K562 (cell line): ENCODE measurements around the gene PGAP2. TPM values are rescaled to one million over a fixed set of nuclear protein-coding genes. Genes with fewer than 3 reads are reported as not detected.

Experiments
- ATAC-seq: fragments of 200-7000 bp; cut with Tn5 transposase; 3 replicates; pipeline ENCODE4 v1.9.1; 2020; ENCODE audit warnings: moderate library complexity
- BruUV-seq: library from RNA; stranded (reverse); fragments of 400-500 nt; replicated peaks from 2 replicates; lab custom pipeline; 2021; lab: Mats Ljungman, UMichigan
- CTCF ChIA-PET: fragments of 300-600 bp; formaldehyde crosslinking; extraction: SDS; loops from one replicate; lab custom pipeline; 2021; ENCODE audit warnings: low intra/inter-chr PET ratio; lab: Yijun Ruan, JAX
- POLR2A ChIA-PET: fragments of 300-600, 350-650 bp; sonication (Branson Sonifier 250); formaldehyde crosslinking; extraction: SDS; loops from one replicate; lab custom pipeline; 2021; ENCODE audit warnings: antibody characterized with exemption, inconsistent platforms; lab: Yijun Ruan, JAX
- DNase-seq, 4 experiments: peaks; one replicate each; pipeline versions ENCODE4 v3.0.0 to v3.0.0-alpha.2; 2011 to 2018; ENCODE audit warnings: low spot score in 3 of 4, mixed read lengths in 3 of 4; ENCODE audit errors: extremely low read depth in 1 of 4
- FAIRE-seq: peaks from 2 replicates; lab custom pipeline; 2011; peaks lifted over from hg19 to GRCh38; lab: Jason Lieb, UNC
- H2AFZ ChIP-seq: 2 replicates; pipeline ENCODE4 v1.6.0; 2011; ENCODE audit warnings: low read depth, low read length, control low read depth, inconsistent platforms
- H3K27ac ChIP-seq: fragments of 200-600 bp; 3 replicates; pipeline ENCODE4 v1.8.0; 2011; ENCODE audit warnings: low read depth, mild to moderate bottlenecking, control low read depth, inconsistent platforms, low read length, moderate library complexity, mixed read lengths; ENCODE audit errors: extremely low read depth
- H3K27me3 ChIP-seq, 2 experiments: fragments of 300-600 bp in 1 of 2; 2 replicates in 1 of 2; 3 replicates in 1 of 2; pipeline versions ENCODE4 v1.6.0 to v1.8.0; 2011; ENCODE audit warnings: inconsistent platforms in 2 of 2, low read length in 2 of 2, mild to moderate bottlenecking in 1 of 2, mixed read lengths in 1 of 2, moderate library complexity in 1 of 2; ENCODE audit not compliant: control insufficient read depth in 2 of 2, insufficient read depth in 2 of 2
- H3K36me3 ChIP-seq: fragments of 300-600 bp; 3 replicates; pipeline ENCODE4 v1.8.0; 2011; ENCODE audit warnings: mild to moderate bottlenecking, low read length, inconsistent platforms; ENCODE audit not compliant: control insufficient read depth, insufficient read depth
- H3K4me1 ChIP-seq, 2 experiments: fragments of 200-600 bp in 1 of 2; replicated peaks in 1 of 2; 2 replicates in 1 of 2; 3 replicates in 1 of 2; pipeline versions ENCODE4 v1.5.1 to v1.8.0; 2011; ENCODE audit warnings: inconsistent platforms in 2 of 2, low read length in 2 of 2, mild to moderate bottlenecking in 1 of 2, mixed read lengths in 1 of 2, moderate library complexity in 1 of 2; ENCODE audit not compliant: control insufficient read depth in 2 of 2, insufficient read depth in 2 of 2
- H3K4me2 ChIP-seq: 2 replicates; pipeline ENCODE4 v1.6.1; 2011; ENCODE audit warnings: low read length, control low read depth, inconsistent platforms, mixed read lengths; ENCODE audit not compliant: insufficient read depth
- H3K4me3 ChIP-seq: fragments of 200-600 bp; sonication (generic), shearing (Covaris generic); 2 replicates; pipeline ENCODE4 v1.5.1; 2016; ENCODE audit warnings: control low read depth, inconsistent platforms
- H3K79me2 ChIP-seq: fragments of 200-600 bp; 3 replicates; pipeline ENCODE4 v1.8.0; 2011; ENCODE audit warnings: low read length, inconsistent platforms; ENCODE audit not compliant: control insufficient read depth, insufficient read depth
- H3K9ac ChIP-seq, 2 experiments: 2 replicates each; pipeline versions ENCODE4 v1.6.0 to v1.6.1; 2011; ENCODE audit warnings: low read depth in 2 of 2, low read length in 2 of 2, control low read depth in 1 of 2, inconsistent platforms in 1 of 2, mild to moderate bottlenecking in 1 of 2, mixed read lengths in 1 of 2; ENCODE audit not compliant: insufficient read depth in 1 of 2
- H3K9me1 ChIP-seq: one replicate; pipeline ENCODE4 v1.6.0; 2011; ENCODE audit warnings: inconsistent platforms, mild to moderate bottlenecking, low read length, moderate library complexity; ENCODE audit not compliant: control insufficient read depth, insufficient read depth
- H3K9me3 ChIP-seq: replicated peaks from 2 replicates; pipeline ENCODE4 v1.5.1; 2011; ENCODE audit warnings: low read depth, low read length, inconsistent platforms; ENCODE audit not compliant: control insufficient read depth, insufficient read depth
- H4K20me1 ChIP-seq: replicated peaks from 2 replicates; pipeline ENCODE4 v1.6.1; 2011; ENCODE audit warnings: low read length, inconsistent platforms, mixed read lengths; ENCODE audit not compliant: control insufficient read depth, insufficient read depth
- ATF7 ChIP-seq: fragments of 450-650 bp; IDR thresholded peaks from 2 replicates; pipeline ENCODE4 v1.7.1; 2014; ENCODE audit warnings: mild to moderate bottlenecking, moderate library complexity
- CBX2 ChIP-seq: fragments of 200-600 bp; sonication (generic); IDR thresholded peaks from one replicate; pipeline ENCODE4 v1.6.1; 2012; ENCODE audit warnings: mild to moderate bottlenecking, low read length, inconsistent platforms; ENCODE audit not compliant: insufficient read depth, poor library complexity, severe bottlenecking
- EHMT2 ChIP-seq: fragments of 450-650 bp; IDR thresholded peaks from 2 replicates; pipeline ENCODE4 v1.6.1; 2018; ENCODE audit warnings: antibody characterized with exemption
- EP400 ChIP-seq: fragments of 450-650 bp; IDR thresholded peaks from 2 replicates; pipeline ENCODE4 v1.6.1; 2017; ENCODE audit warnings: antibody characterized with exemption, mild to moderate bottlenecking, moderate library complexity
- HNRNPK ChIP-seq: fragments of 200-400 bp; formaldehyde crosslinking; IDR thresholded peaks from one replicate; pipeline ENCODE4 v1.6.1; 2018; ENCODE audit warnings: mild to moderate bottlenecking, low read depth, low read length; ENCODE audit not compliant: poor library complexity, severe bottlenecking
- LCOR ChIP-seq: sonication (generic); formaldehyde crosslinking; IDR thresholded peaks from 2 replicates; pipeline ENCODE4 v1.8.0; 2022; ENCODE audit warnings: mild to moderate bottlenecking, missing genetic modification reagents
- MYC ChIP-seq, 2 experiments: fragments of 250-450 bp in 1 of 2; sonication (Bioruptor Pico) in 1 of 2; IDR thresholded peaks; 2 replicates each; pipeline versions ENCODE4 v1.5.1 to v1.6.1; 2012 to 2021; ENCODE audit warnings: low read depth in 2 of 2, borderline replicate concordance in 1 of 2, improper control_type of control experiment in 1 of 2, low read length in 1 of 2, mild to moderate bottlenecking in 1 of 2, moderate library complexity in 1 of 2
- NR2C2 ChIP-seq, 2 experiments: fragments of 200-800 bp in 1 of 2; sonication (Bioruptor generic) in 1 of 2; sonication (generic) in 1 of 2; formaldehyde crosslinking in 1 of 2; IDR thresholded peaks; 2 replicates each; pipeline versions ENCODE4 v1.6.1 to v1.8.0; 2016 to 2022; ENCODE audit warnings: mild to moderate bottlenecking in 1 of 2, missing compliant biosample characterization in 1 of 2, missing genetic modification characterization in 1 of 2, missing genetic modification reagents in 1 of 2
- RBM22 ChIP-seq: fragments of 200-400 bp; formaldehyde crosslinking; IDR thresholded peaks from 2 replicates; pipeline ENCODE4 v1.6.1; 2018; ENCODE audit warnings: low read length, low read depth; ENCODE audit not compliant: poor library complexity, severe bottlenecking
- SREBF2 ChIP-seq: sonication (generic); formaldehyde crosslinking; IDR thresholded peaks from 2 replicates; pipeline ENCODE4 v1.4.0; 2020; ENCODE audit warnings: mild to moderate bottlenecking, missing genetic modification reagents
- STAG1 ChIP-seq: sonication (generic); formaldehyde crosslinking; IDR thresholded peaks from 2 replicates; pipeline ENCODE4 v1.5.0; 2020; ENCODE audit warnings: missing genetic modification reagents, borderline replicate concordance
- TGIF2 ChIP-seq: sonication (generic); formaldehyde crosslinking; IDR thresholded peaks from 2 replicates; pipeline ENCODE4 v1.8.1; 2022; ENCODE audit warnings: mild to moderate bottlenecking, missing genetic modification reagents, moderate library complexity
- TRIM28 ChIP-seq: fragments of 450-650 bp; IDR thresholded peaks from 2 replicates; pipeline ENCODE4 v1.6.1; 2017
- ZNF589 ChIP-seq: fragments of 200-800 bp; sonication (Bioruptor generic); IDR thresholded peaks from 2 replicates; pipeline ENCODE4 v1.6.1; 2016; ENCODE audit warnings: low read depth, missing genetic modification characterization, missing compliant biosample characterization
- WGBS: fragments of 100-300 bp; shearing (Covaris generic); methylation state at CpG from one replicate; pipeline ENCODE4 v1.1.6; 2016; ENCODE audit warnings: low coverage, mixed read lengths; ENCODE audit not compliant: insufficient coverage; ENCODE audit errors: missing lambda C conversion rate; 5-methylcytosine and 5-hydroxymethylcytosine counted together
- in situ Hi-C: fragments of 300-500 bp; cut with MboI; formaldehyde crosslinking; loops from 4 replicates; pipeline ENCODE4 v1.15.0; 2018; ENCODE audit warnings: inconsistent platforms, mixed read lengths
- intact Hi-C: fragments of 100-400 bp; cut with micrococcal nuclease; formaldehyde crosslinking; loops from 2 replicates; pipeline ENCODE4 v1.14.2; 2022
- polyA plus RNA-seq, 8 experiments: library from polyadenylated mRNA; depleted of rRNA in 4 of 8; stranded (reverse) in 5 of 8; unstranded in 3 of 8; fragments of >200 nt; fragmentation: Nextera tagmentation in 2 of 8; fragmentation: Illumina TruSeq in 1 of 8; extraction: Ambion mirVana in 2 of 8; extraction: Trizol in 1 of 8; gene quantifications; 2 replicates each; pipeline versions ENCODE4 v1.2.1 to v1.2.3, GENCODE V29; 2011 to 2014; ENCODE audit warnings: inconsistent platforms in 1 of 8, missing spikeins in 1 of 8
- total RNA-seq, 7 experiments: library from RNA; depleted of rRNA in 6 of 7; stranded (reverse); fragments of >200 nt in 6 of 7; fragmentation: Illumina TruSeq in 2 of 7; extraction: Trizol in 2 of 7; gene quantifications; 2 replicates each; pipeline versions ENCODE4 v1.2.1 to v1.2.3, GENCODE V29; 2011 to 2021; ENCODE audit warnings: low replicate concordance in 1 of 7
- TF ChIP-seq, protein P1 (sequence below): fragments of 250-450 bp; sonication (Bioruptor Pico); IDR thresholded peaks from 2 replicates; pipeline ENCODE4 v1.4.0; 2020; ENCODE audit warnings: mild to moderate bottlenecking, moderate library complexity
- TF ChIP-seq, protein P2 (sequence below): fragments of 450-650 bp; formaldehyde crosslinking; IDR thresholded peaks from 2 replicates; pipeline ENCODE4 v1.4.0; 2020; ENCODE audit warnings: mild to moderate bottlenecking, moderate library complexity
- TF ChIP-seq, protein P3 (sequence below): sonication (generic); formaldehyde crosslinking; IDR thresholded peaks from 2 replicates; pipeline ENCODE4 v1.8.0; 2022; ENCODE audit warnings: missing genetic modification reagents, mild to moderate bottlenecking, moderate library complexity, borderline replicate concordance

The PGAP2 gene
- total and polyA plus RNA-seq, 9 of the 15 experiments (the other 6 are each of a cell fraction or from before 2014, with no cell fraction given) = 17.9 to 47.2 (median 33.7) TPM

DNA sequence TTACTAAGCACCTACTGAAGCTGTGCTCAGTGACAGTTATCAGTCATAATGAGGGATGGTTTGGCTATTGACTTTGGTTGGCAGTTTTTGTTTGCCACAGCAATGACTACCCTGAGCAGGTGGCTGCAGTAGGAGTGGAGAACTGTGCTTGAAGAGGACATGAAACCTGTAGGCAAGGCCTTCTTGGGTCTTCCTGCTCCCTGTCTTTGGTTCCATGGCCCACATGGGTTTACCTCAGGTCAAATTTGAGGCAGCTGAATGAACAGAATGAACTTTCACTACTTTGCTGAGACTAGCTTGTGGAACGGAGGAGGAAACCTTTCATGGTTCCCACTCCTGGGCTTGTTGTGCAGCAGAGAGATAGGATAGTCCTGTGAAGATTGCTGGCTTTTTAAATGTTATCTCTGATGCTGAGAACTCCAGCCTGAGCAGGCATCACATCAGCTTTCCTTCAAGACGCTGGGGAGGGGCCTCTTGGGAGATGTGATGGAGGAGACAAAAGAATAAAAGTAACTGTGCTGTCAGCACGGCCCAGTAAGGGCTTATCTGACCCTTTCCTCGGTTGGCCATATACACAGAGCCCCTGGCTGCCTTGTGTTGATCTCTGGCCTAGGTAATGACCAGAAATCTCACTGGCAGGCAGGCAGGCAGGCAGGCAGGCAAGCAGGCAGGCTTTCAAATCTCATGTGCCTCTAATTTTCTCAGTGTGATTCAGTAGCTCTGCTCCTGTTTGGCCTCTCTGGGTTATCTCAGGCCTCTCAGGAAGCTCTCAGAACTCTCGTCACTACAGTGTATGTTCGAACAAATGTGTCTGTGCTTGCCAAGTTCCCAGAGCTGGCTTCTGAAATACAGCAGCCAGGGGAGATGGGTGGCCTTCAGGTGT is 59.1 kb downstream of the PGAP2 start:
- Histone ChIP-seq H3K4me3 (no peak overlapping the region), H3K4me1 (peaks cover 44 to 74% of the 10 kb centered on the region in 2 experiments), H3K27me3 (no peaks in the 10 kb centered on the region), H3K9me3 (no peaks in the 10 kb centered on the region), H3K4me2 (peak overlapping the region; percentile 72), H2AFZ (no peak overlapping the region), H4K20me1 (no peaks in the 10 kb centered on the region), H3K79me2 (peaks cover 94% of the 10 kb centered on the region), H3K9me1 (no peaks in the 10 kb centered on the region), H3K27ac (peak overlapping the region; percentile 77), H3K9ac (peak overlapping the region; percentile 54 to 66; a peak in 2 of 4 replicates), H3K36me3 (no peaks in the 10 kb centered on the region)
- POLR2A ChIA-PET = interaction anchor here (0.6 to 4.9 kb wide), 16 partner anchors 9 to 279 kb away, joined by 3 to 34 read pairs (median 4); partner anchors contain the start of gene STIM1
- intact Hi-C loops (loop anchor here (1.0 to 2.0 kb wide), 2 partner anchors 11 to 17 kb away; no protein-coding TSS in a partner anchor), in situ Hi-C loops (no loop called here)
- 2% methylated on average over 6 of the region's 6 CpGs for WGBS
- CTCF ChIA-PET = no interaction called here
- peak; percentile 74 for ATAC-seq
- FAIRE-seq = peak; percentile 88
- DNase-seq = peak; percentile 56 to 94 (median 68)
- BruUV-seq = no TSS peak
- TF ChIP-seq ZNF589 (CRISPR knock-in tag) (no peak), LCOR (CRISPR knock-in tag) (peak; percentile 40), NR2C2 (CRISPR knock-in tag; IDR thresholded peaks at IDR 0.05) (no peak), NR2C2 (tag; IDR thresholded peaks at IDR 0.05) (no peak), RBM22 (no peak), TRIM28 (peak; percentile 89), SREBF2 (no peak), ATF7 (peak; percentile 70), EHMT2 (no peak), HNRNPK (no peak), STAG1 (CRISPR knock-in tag) (no peak), EP400 (peak; percentile 32), CBX2 (no peak), TGIF2 (CRISPR knock-in tag) (no peak), MYC (IDR thresholded peaks at IDR 0.05; ENCODE audit: low read depth, low read length) (peak; percentile 31; the same call in 1 of the 2 replicates), MYC (CRISPR knock-in tag; IDR thresholded peaks at IDR 0.05; ENCODE audit: borderline replicate concordance, low read depth) (no peak)
- TF ChIP-seq, protein P1, sequence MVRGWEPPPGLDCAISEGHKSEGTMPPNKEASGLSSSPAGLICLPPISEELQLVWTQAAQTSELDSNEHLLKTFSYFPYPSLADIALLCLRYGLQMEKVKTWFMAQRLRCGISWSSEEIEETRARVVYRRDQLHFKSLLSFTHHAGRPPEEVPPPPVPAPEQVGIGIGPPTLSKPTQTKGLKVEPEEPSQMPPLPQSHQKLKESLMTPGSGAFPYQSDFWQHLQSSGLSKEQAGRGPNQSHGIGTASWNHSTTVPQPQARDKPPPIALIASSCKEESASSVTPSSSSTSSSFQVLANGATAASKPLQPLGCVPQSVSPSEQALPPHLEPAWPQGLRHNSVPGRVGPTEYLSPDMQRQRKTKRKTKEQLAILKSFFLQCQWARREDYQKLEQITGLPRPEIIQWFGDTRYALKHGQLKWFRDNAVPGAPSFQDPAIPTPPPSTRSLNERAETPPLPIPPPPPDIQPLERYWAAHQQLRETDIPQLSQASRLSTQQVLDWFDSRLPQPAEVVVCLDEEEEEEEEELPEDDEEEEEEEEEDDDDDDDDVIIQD (CRISPR knock-in tag) = no peak
- TF ChIP-seq, protein P2, sequence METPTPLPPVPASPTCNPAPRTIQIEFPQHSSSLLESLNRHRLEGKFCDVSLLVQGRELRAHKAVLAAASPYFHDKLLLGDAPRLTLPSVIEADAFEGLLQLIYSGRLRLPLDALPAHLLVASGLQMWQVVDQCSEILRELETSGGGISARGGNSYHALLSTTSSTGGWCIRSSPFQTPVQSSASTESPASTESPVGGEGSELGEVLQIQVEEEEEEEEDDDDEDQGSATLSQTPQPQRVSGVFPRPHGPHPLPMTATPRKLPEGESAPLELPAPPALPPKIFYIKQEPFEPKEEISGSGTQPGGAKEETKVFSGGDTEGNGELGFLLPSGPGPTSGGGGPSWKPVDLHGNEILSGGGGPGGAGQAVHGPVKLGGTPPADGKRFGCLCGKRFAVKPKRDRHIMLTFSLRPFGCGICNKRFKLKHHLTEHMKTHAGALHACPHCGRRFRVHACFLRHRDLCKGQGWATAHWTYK = no peak
- TF ChIP-seq, protein P3, sequence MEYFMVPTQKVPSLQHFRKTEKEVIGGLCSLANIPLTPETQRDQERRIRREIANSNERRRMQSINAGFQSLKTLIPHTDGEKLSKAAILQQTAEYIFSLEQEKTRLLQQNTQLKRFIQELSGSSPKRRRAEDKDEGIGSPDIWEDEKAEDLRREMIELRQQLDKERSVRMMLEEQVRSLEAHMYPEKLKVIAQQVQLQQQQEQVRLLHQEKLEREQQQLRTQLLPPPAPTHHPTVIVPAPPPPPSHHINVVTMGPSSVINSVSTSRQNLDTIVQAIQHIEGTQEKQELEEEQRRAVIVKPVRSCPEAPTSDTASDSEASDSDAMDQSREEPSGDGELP (CRISPR knock-in tag) = peak; percentile 66
